Measurements from ENCODE around the gene CD1B. TPM values are rescaled to one million over a fixed set of nuclear protein-coding genes. Genes with fewer than 3 reads are reported as not detected.

The CD1B gene
- total RNA-seq, 1 donor from 2014 or later = not detected

- Mint-ChIP-seq H3K4me1 (no peaks in the 10 kb centered on the region), H3K36me3 (ENCODE audit: low read depth) (no peaks in the 10 kb centered on the region), H3K4me3 (no peak overlapping the region), H3K27me3 (ENCODE audit: low read depth) (peaks cover 8% of the 10 kb centered on the region), H3K9me3 (no peaks in the 10 kb centered on the region), H3K27ac (ENCODE audit: unreplicated experiment) (no peak overlapping the region)
- no peak for TF ChIP-seq CTCF (conservative IDR thresholded peaks at IDR 0.05)
- no peak for DNase-seq (ENCODE audit: low read depth, low spot score)
These were observed 40.9 kb downstream of the CD1B start for GRCh38 chr1:158290321-158290844.

- H3K27me3 Mint-ChIP-seq (ENCODE audit: low read depth) = peaks cover 11% of the 10 kb centered on the region
- H3K4me1 Mint-ChIP-seq = no peaks in the 10 kb centered on the region
- no peak for DNase-seq (ENCODE audit: low read depth, low spot score)
- H3K9me3 Mint-ChIP-seq = no peaks in the 10 kb centered on the region
- no peaks in the 10 kb centered on the region for H3K36me3 Mint-ChIP-seq (ENCODE audit: low read depth)
- no peak within 1 kb of the TSS for H3K4me3 Mint-ChIP-seq
- TF ChIP-seq CTCF (conservative IDR thresholded peaks at IDR 0.05) = no peak
- H3K27ac Mint-ChIP-seq (ENCODE audit: unreplicated experiment) = no peak within 1 kb of the TSS
These were observed 41.5 kb downstream of the CD1B start, which contains the start of gene CD1C for GRCh38 chr1:158289811-158290210. Gene CD1C, plus strand, starts transcription at chr1:158289923. Its CDS starts 142 bp downstream, at chr1:158290065.

GRCh38 chr1:158286941-158287346 is 44.4 kb downstream of the CD1B start:
- H3K27ac Mint-ChIP-seq (ENCODE audit: unreplicated experiment) = no peak overlapping the region
- no peak overlapping the region for H3K4me3 Mint-ChIP-seq
- DNase-seq (ENCODE audit: low read depth, low spot score) = no peak
- no peaks in the 10 kb centered on the region for H3K9me3 Mint-ChIP-seq
- no peak for TF ChIP-seq CTCF (conservative IDR thresholded peaks at IDR 0.05)
- H3K4me1 Mint-ChIP-seq = peaks cover 11% of the 10 kb centered on the region
- no peaks in the 10 kb centered on the region for H3K36me3 Mint-ChIP-seq (ENCODE audit: low read depth)
- peaks cover 11% of the 10 kb centered on the region for H3K27me3 Mint-ChIP-seq (ENCODE audit: low read depth)

- H3K9me3 Mint-ChIP-seq = peaks cover 1% of the 10 kb centered on the region
- H3K27ac Mint-ChIP-seq (ENCODE audit: unreplicated experiment) = no peak overlapping the region
- H3K4me1 Mint-ChIP-seq = peaks cover 11% of the 10 kb centered on the region
- TF ChIP-seq CTCF (conservative IDR thresholded peaks at IDR 0.05) = no peak
- H3K27me3 Mint-ChIP-seq (ENCODE audit: low read depth) = peaks cover 11% of the 10 kb centered on the region
- no peak overlapping the region for H3K4me3 Mint-ChIP-seq
- no peak for DNase-seq (ENCODE audit: low read depth, low spot score)
- peaks cover 2% of the 10 kb centered on the region for H3K36me3 Mint-ChIP-seq (ENCODE audit: low read depth)
These were observed 44.8 kb downstream of the CD1B start for GRCh38 chr1:158286487-158286886.

- H3K9me3 Mint-ChIP-seq = peaks cover 5% of the 10 kb centered on the region
- H3K27ac Mint-ChIP-seq (ENCODE audit: unreplicated experiment) = no peak overlapping the region
- H3K27me3 Mint-ChIP-seq (ENCODE audit: low read depth) = peaks cover 11% of the 10 kb centered on the region
- no peak overlapping the region for H3K4me3 Mint-ChIP-seq
- no peak for DNase-seq (ENCODE audit: low read depth, low spot score)
- H3K4me1 Mint-ChIP-seq = peaks cover 11% of the 10 kb centered on the region
- H3K36me3 Mint-ChIP-seq (ENCODE audit: low read depth) = peaks cover 5% of the 10 kb centered on the region
- no peak for TF ChIP-seq CTCF (conservative IDR thresholded peaks at IDR 0.05)
These were observed 45.5 kb downstream of the CD1B start for GRCh38 chr1:158285756-158286241.

All from neural crest cell (in vitro differentiated cells).